ENCODE data around the gene LCN1.

GRCh38 chr9:135521608-135522095, 412 bp downstream of the LCN1 start:
- no peak for TF ChIP-seq JUND (IDR thresholded peaks at IDR 0.05; ENCODE audit: low read length)
- no peak for TF ChIP-seq MAFK (IDR thresholded peaks at IDR 0.05; ENCODE audit: low read depth, low read length)
- TF ChIP-seq USF2 (IDR thresholded peaks at IDR 0.05; ENCODE audit: low read length): no peak
- TF ChIP-seq, protein P1, sequence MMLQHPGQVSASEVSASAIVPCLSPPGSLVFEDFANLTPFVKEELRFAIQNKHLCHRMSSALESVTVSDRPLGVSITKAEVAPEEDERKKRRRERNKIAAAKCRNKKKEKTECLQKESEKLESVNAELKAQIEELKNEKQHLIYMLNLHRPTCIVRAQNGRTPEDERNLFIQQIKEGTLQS (IDR thresholded peaks at IDR 0.05; ENCODE audit: insufficient read depth, low read depth, low read length): no peak
- no peak for TF ChIP-seq TAF1 (IDR thresholded peaks at IDR 0.05; ENCODE audit: low read depth, low read length)
- no peak for TF ChIP-seq CTCF (IDR thresholded peaks at IDR 0.05; ENCODE audit: control extremely low read depth in 1 of 3, insufficient read depth in 1 of 3, low read depth in 1 of 3, low read length in 3 of 3)
- TF ChIP-seq TEAD4 (IDR thresholded peaks at IDR 0.05; ENCODE audit: low read depth, low read length): no peak
- no peak for TF ChIP-seq TBP (IDR thresholded peaks at IDR 0.05; ENCODE audit: low read depth, low read length)
- no peak for TF ChIP-seq POLR2A (IDR thresholded peaks at IDR 0.05; ENCODE audit: control extremely low read depth in 1 of 2, low read depth in 2 of 2, low read length in 2 of 2)
- TF ChIP-seq MAX (IDR thresholded peaks at IDR 0.05): no peak
- no peak for TF ChIP-seq ZNF274 (IDR thresholded peaks at IDR 0.05; ENCODE audit: borderline replicate concordance, extremely low read depth, low read length)
- no peak for TF ChIP-seq NRF1 (IDR thresholded peaks at IDR 0.05; ENCODE audit: low read depth, low read length)

All from H1 (cell line).